Daoy (cell line): ENCODE measurements around the gene PPT2. TPM values are rescaled to one million over a fixed set of nuclear protein-coding genes. Genes with fewer than 3 reads are reported as not detected.
"Not testable (repeated sequence)": the region's sequence is repeated elsewhere in the genome, so short reads cannot be mapped to it uniquely, and the experiment has no call there.

Source experiments
- DNase-seq: peaks from one replicate; pipeline ENCODE4 v3.0.0-alpha.2; 2015; ENCODE audit warnings: low read depth
- total RNA-seq: library from RNA; depleted of rRNA; stranded (reverse); fragments of >200 nt; shearing (Covaris generic); gene quantifications from 2 replicates; pipeline ENCODE4 v1.2.3, GENCODE V29; 2014; rRNA removed

Gene PPT2
- total RNA-seq, 1 experiment from 2014 or later = 29.4 TPM

- no peak for DNase-seq
These were observed 50.4 kb downstream of the PPT2 start for GRCh38 chr6:32204268-32204715.

DNA sequence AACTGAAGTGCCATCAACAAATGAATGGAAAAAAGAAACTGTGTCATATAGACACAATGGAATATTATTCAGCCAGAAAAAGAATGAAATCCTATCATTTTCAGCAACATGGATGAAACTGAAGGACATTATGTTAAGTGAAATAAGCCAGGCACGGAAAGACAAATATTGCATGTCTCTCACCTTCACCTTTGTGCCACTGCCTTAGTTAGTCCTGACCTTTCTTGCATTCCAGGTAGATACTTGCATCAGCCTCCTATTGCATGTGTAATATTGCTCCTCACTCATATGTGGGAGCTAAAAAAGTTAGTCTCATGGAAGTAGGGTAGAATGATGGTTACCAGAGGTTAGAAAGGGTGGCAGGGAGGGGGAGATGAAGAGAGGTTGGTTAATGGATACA is 55.1 kb downstream of the PPT2 start:
- DNase-seq = no peak

GRCh38 chr6:32210191-32210601 is 56.3 kb downstream of the PPT2 start:
- no peak for DNase-seq

- DNase-seq = not testable (repeated sequence)
These were observed 57.5 kb downstream of the PPT2 start for GRCh38 chr6:32211432-32211831.

GRCh38 chr6:32212076-32212760 is 58.3 kb downstream of the PPT2 start:
- DNase-seq = no peak

Other genes with a start within 250 kb of the PPT2 start
- 0.24 and 1.5 TPM in 2 replicates for gene C2, start 226.4 kb upstream of the PPT2 start, total RNA-seq
- gene CFB, start 208.0 kb upstream of the PPT2 start, total RNA-seq = 0.18 and 0.86 TPM in 2 replicates
- gene NELFE, start 195.2 kb upstream of the PPT2 start, total RNA-seq = 180 and 195 TPM in 2 replicates
- gene SKIC2, start 195.0 kb upstream of the PPT2 start, total RNA-seq = 59.7 and 62.5 TPM in 2 replicates
- 24.3 and 26.0 TPM in 2 replicates for gene DXO, start 182.0 kb upstream of the PPT2 start, total RNA-seq
- gene C4A, start 172.1 kb upstream of the PPT2 start, total RNA-seq = 0.27 and 3.2 TPM in 2 replicates
- gene C4B, start 139.3 kb upstream of the PPT2 start, total RNA-seq = 0.30 and 3.7 TPM in 2 replicates
- gene CYP21A2, start 115.7 kb upstream of the PPT2 start, total RNA-seq = not detected in 2 replicates
- 0.11 and 0.24 TPM in 2 replicates for gene TNXB, start 44.8 kb upstream of the PPT2 start, total RNA-seq
- gene ATF6B, start 25.9 kb upstream of the PPT2 start, total RNA-seq = 16.6 and 17.7 TPM in 2 replicates
- gene FKBPL, start 23.9 kb upstream of the PPT2 start, total RNA-seq = 12.7 and 20.2 TPM in 2 replicates
- not detected in 2 replicates for gene PRRT1, start 2.2 kb upstream of the PPT2 start, total RNA-seq
- gene EGFL8, start 10.5 kb downstream of the PPT2 start, total RNA-seq = 0.21 and 2.2 TPM in 2 replicates
- 37.4 and 42.6 TPM in 2 replicates for gene AGPAT1, start 21.9 kb downstream of the PPT2 start, total RNA-seq
- gene RNF5, start 24.3 kb downstream of the PPT2 start, total RNA-seq = 70.4 and 80.2 TPM in 2 replicates
- gene AGER, start 30.1 kb downstream of the PPT2 start, total RNA-seq = 0.60 and 1.1 TPM in 2 replicates
- gene PBX2, start 36.1 kb downstream of the PPT2 start, total RNA-seq = 31.7 and 45.4 TPM in 2 replicates
- 2.2 and 6.6 TPM in 2 replicates for gene GPSM3, start 38.5 kb downstream of the PPT2 start, total RNA-seq
- 2.3 and 3.2 TPM in 2 replicates for gene NOTCH4, start 69.9 kb downstream of the PPT2 start, total RNA-seq
- not detected in 2 replicates for gene TSBP1, start 217.8 kb downstream of the PPT2 start, total RNA-seq